ENCODE results near the gene CAPN8. TPM values are rescaled to one million over a fixed set of nuclear protein-coding genes. Genes with fewer than 3 reads are reported as not detected.

CAPN8 gene
- total and polyA plus RNA-seq, 2 donors (not counting 1 experiment from before 2014, with no cell fraction given): 0.37 to 0.52 TPM

DNA sequence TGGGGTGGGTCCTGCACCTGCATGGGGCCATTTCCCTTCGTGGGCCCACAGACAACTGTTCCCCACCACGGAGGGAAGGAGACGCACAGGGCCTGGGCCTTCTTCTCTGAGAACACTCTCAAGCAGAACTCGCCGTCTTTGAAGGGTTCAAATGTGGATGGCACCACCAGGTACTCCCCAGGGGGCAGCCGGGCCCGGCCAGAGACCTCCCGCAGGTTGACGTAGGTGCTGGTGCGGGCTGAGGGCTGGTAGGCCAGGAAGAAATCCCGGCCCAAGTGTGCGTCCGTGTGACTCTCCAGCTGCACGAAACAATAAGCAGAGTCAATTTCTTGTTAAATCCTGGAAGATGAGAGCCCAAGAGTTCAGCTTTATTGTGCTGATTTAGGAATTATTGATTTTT, 56.4 kb downstream of the CAPN8 start:
- POLR2A ChIA-PET: no interaction called here
- Mint-ChIP-seq H3K4me3 (no peak overlapping the region), H3K4me1 (no peaks in the 10 kb centered on the region), H3K27ac (no peak overlapping the region), H3K27me3 (no peaks in the 10 kb centered on the region), H3K9me3 (ENCODE audit: insufficient read depth) (no peaks in the 10 kb centered on the region)
- 93% methylated on average over 14 of the region's 14 CpGs for WGBS (ENCODE audit: insufficient coverage)
- ATAC-seq (ENCODE audit: low read depth): no peak
- CTCF ChIA-PET: interaction anchor here (0.6 kb wide), 1 partner anchor 11 kb away, joined by 3 read pairs; no protein-coding TSS in a partner anchor
- Histone ChIP-seq H3K4me3 (ENCODE audit: control extremely low read depth in 1 of 5, extremely low read depth in 1 of 5, insufficient read depth in 1 of 5, low read depth in 2 of 5, low read length in 4 of 5) (no peak overlapping the region), H3K79me2 (ENCODE audit: control insufficient read depth, insufficient read depth, low read length) (no peaks in the 10 kb centered on the region), H3K9ac (ENCODE audit: low read length) (no peak overlapping the region), H3K9me3 (ENCODE audit: control extremely low read depth in 1 of 3, control insufficient read depth in 2 of 3, insufficient read depth in 1 of 3, low read length in 2 of 3) (no peaks in the 10 kb centered on the region), H3K27ac (ENCODE audit: low read length in 2 of 2) (no peak overlapping the region), H3K4me2 (replicated peaks; ENCODE audit: low read depth, low read length, poor library complexity, severe bottlenecking) (no peak overlapping the region), H3K36me3 (replicated peaks in 1 of 2; ENCODE audit: control extremely low read depth in 1 of 2, control insufficient read depth in 1 of 2, extremely low read depth in 1 of 2, insufficient read depth in 2 of 2, low read length in 1 of 2) (no peaks in the 10 kb centered on the region), H3K4me1 (ENCODE audit: control insufficient read depth in 2 of 2, insufficient read depth in 2 of 2, low read length in 2 of 2) (no peaks in the 10 kb centered on the region), H3K27me3 (replicated peaks in 1 of 4; ENCODE audit: control extremely low read depth in 1 of 4, control insufficient read depth in 3 of 4, insufficient read depth in 4 of 4, low read length in 3 of 4) (no peaks in the 10 kb centered on the region), H4K20me1 (ENCODE audit: control insufficient read depth, insufficient read depth, low read length, poor library complexity, severe bottlenecking) (no peaks in the 10 kb centered on the region), H2AFZ (ENCODE audit: insufficient read depth, low read depth, low read length, poor library complexity, severe bottlenecking) (no peak overlapping the region)
- TF ChIP-seq EZH2 (IDR thresholded peaks at IDR 0.05; ENCODE audit: borderline replicate concordance, insufficient read depth, low read depth, low read length, poor library complexity, severe bottlenecking): no peak
- TF ChIP-seq, protein P1, sequence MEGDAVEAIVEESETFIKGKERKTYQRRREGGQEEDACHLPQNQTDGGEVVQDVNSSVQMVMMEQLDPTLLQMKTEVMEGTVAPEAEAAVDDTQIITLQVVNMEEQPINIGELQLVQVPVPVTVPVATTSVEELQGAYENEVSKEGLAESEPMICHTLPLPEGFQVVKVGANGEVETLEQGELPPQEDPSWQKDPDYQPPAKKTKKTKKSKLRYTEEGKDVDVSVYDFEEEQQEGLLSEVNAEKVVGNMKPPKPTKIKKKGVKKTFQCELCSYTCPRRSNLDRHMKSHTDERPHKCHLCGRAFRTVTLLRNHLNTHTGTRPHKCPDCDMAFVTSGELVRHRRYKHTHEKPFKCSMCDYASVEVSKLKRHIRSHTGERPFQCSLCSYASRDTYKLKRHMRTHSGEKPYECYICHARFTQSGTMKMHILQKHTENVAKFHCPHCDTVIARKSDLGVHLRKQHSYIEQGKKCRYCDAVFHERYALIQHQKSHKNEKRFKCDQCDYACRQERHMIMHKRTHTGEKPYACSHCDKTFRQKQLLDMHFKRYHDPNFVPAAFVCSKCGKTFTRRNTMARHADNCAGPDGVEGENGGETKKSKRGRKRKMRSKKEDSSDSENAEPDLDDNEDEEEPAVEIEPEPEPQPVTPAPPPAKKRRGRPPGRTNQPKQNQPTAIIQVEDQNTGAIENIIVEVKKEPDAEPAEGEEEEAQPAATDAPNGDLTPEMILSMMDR (IDR thresholded peaks at IDR 0.05): no peak
- no peak for DNase-seq
- intact Hi-C loops (cut with micrococcal nuclease): no loop called here

DNA sequence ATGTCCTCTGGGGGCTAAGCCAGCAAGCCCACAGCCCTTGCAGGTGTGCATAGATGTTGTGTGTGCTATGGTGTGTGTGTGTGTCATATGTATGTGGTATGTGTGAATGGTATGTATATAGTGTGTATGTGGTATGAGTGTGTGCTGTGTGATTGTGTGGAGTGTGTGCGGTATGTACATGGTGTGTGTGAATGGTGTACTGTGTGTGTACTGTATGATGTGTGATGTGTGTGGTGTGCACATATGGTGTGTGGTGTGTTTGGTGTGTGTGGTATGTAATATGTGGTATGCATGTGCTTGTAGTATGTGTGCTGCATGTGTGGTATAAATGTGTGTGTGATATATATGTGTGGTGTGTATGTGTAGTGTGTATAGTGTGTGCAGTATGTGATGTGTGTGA, 107.0 kb downstream of the CAPN8 start:
- Histone ChIP-seq H3K27ac (ENCODE audit: low read length in 2 of 2) (no peak overlapping the region), H3K4me2 (replicated peaks; ENCODE audit: low read depth, low read length, poor library complexity, severe bottlenecking) (no peak overlapping the region), H3K79me2 (ENCODE audit: control insufficient read depth, insufficient read depth, low read length) (no peaks in the 10 kb centered on the region), H3K4me3 (ENCODE audit: control extremely low read depth in 1 of 5, extremely low read depth in 1 of 5, insufficient read depth in 1 of 5, low read depth in 2 of 5, low read length in 4 of 5) (no peak overlapping the region), H3K27me3 (replicated peaks in 1 of 4; ENCODE audit: control extremely low read depth in 1 of 4, control insufficient read depth in 3 of 4, insufficient read depth in 4 of 4, low read length in 3 of 4) (no peaks in the 10 kb centered on the region), H3K4me1 (ENCODE audit: control insufficient read depth in 2 of 2, insufficient read depth in 2 of 2, low read length in 2 of 2) (no peaks in the 10 kb centered on the region), H3K9me3 (ENCODE audit: control extremely low read depth in 1 of 3, control insufficient read depth in 2 of 3, insufficient read depth in 1 of 3, low read length in 2 of 3) (no peaks in the 10 kb centered on the region), H2AFZ (ENCODE audit: insufficient read depth, low read depth, low read length, poor library complexity, severe bottlenecking) (no peak overlapping the region), H4K20me1 (ENCODE audit: control insufficient read depth, insufficient read depth, low read length, poor library complexity, severe bottlenecking) (no peaks in the 10 kb centered on the region), H3K9ac (ENCODE audit: low read length) (no peak overlapping the region), H3K36me3 (replicated peaks in 1 of 2; ENCODE audit: control extremely low read depth in 1 of 2, control insufficient read depth in 1 of 2, extremely low read depth in 1 of 2, insufficient read depth in 2 of 2, low read length in 1 of 2) (no peaks in the 10 kb centered on the region)
- DNase-seq (no peak), ATAC-seq (ENCODE audit: low read depth) (no peak)
- H3K4me1 Mint-ChIP-seq: no peaks in the 10 kb centered on the region
- POLR2A ChIA-PET: no interaction called here
- CTCF ChIA-PET: no interaction called here
- no peak for TF ChIP-seq EZH2 (IDR thresholded peaks at IDR 0.05; ENCODE audit: borderline replicate concordance, insufficient read depth, low read depth, low read length, poor library complexity, severe bottlenecking)
- TF ChIP-seq, protein P1 (IDR thresholded peaks at IDR 0.05): no peak
- H3K4me3 Mint-ChIP-seq: no peak overlapping the region
- H3K9me3 Mint-ChIP-seq (ENCODE audit: insufficient read depth): no peaks in the 10 kb centered on the region
- no peaks in the 10 kb centered on the region for H3K27me3 Mint-ChIP-seq
- 100% methylated on average over 1 of the region's 1 CpG for WGBS (ENCODE audit: insufficient coverage)
- H3K27ac Mint-ChIP-seq: no peak overlapping the region
- intact Hi-C loops (cut with micrococcal nuclease): no loop called here

Data from B cell (primary cell).